IMR-90 (cell line): ENCODE data around the gene CSRP1. TPM values are rescaled to one million over a fixed set of nuclear protein-coding genes. Genes with fewer than 3 reads are reported as not detected.

Experiments
- ATAC-seq: fragments of 200-7000 bp; cut with Tn5 transposase; 2 replicates; pipeline ENCODE4 v1.9.1; 2020; ENCODE audit warnings: low read depth, mild to moderate bottlenecking, moderate library complexity
- BruUV-seq: library from RNA; stranded (reverse); fragments of 400-500 nt; replicated peaks from 2 replicates; lab custom pipeline; 2021; lab: Mats Ljungman, UMichigan
- CTCF ChIA-PET: fragments of 300-600 bp; formaldehyde crosslinking; extraction: SDS; loops from one replicate; lab custom pipeline; 2021; ENCODE audit warnings: antibody characterized with exemption; lab: Yijun Ruan, JAX
- POLR2A ChIA-PET: fragments of 300-600 bp; sonication (Branson Sonifier 250); formaldehyde crosslinking; loops from one replicate; lab custom pipeline; 2022; ENCODE audit warnings: antibody characterized with exemption; ENCODE audit not compliant: unreplicated experiment; lab: Charles Lee
- DNase-seq: peaks from one replicate; pipeline ENCODE4 v3.0.0; 2013
- H2AFZ ChIP-seq: replicated peaks from 2 replicates; pipeline ENCODE3; 2013; ENCODE audit warnings: low read length, mild to moderate bottlenecking; ENCODE audit not compliant: poor library complexity
- H2AK5ac ChIP-seq: 2 replicates; pipeline ENCODE4 v1.6.1; 2013; ENCODE audit warnings: low read depth, low read length, inconsistent platforms
- H2AK9ac ChIP-seq: replicated peaks from 2 replicates; pipeline ENCODE3; 2013; ENCODE audit warnings: mild to moderate bottlenecking, low read depth, low read length, moderate library complexity; ENCODE audit not compliant: poor library complexity
- H2BK120ac ChIP-seq: 2 replicates; pipeline ENCODE4 v1.6.1; 2013; ENCODE audit warnings: low read depth, low read length, inconsistent platforms
- H2BK15ac ChIP-seq: 3 replicates; pipeline ENCODE4 v1.6.1; 2013; ENCODE audit warnings: low read depth, low read length, inconsistent platforms
- H2BK20ac ChIP-seq: 2 replicates; pipeline ENCODE4 v1.6.1; 2013; ENCODE audit warnings: low read depth, mild to moderate bottlenecking, inconsistent platforms, low read length, moderate library complexity
- H2BK5ac ChIP-seq: 2 replicates; pipeline ENCODE4 v1.6.1; 2013; ENCODE audit warnings: mild to moderate bottlenecking, low read depth, low read length, inconsistent platforms; ENCODE audit not compliant: poor library complexity, severe bottlenecking
- H3K14ac ChIP-seq: replicated peaks from 2 replicates; pipeline ENCODE4 v1.6.1; 2013; ENCODE audit warnings: low read depth, low read length, inconsistent platforms
- H3K18ac ChIP-seq: 2 replicates; pipeline ENCODE4 v1.6.1; 2013; ENCODE audit warnings: low read depth, low read length, control low read depth
- H3K23ac ChIP-seq: 2 replicates; pipeline ENCODE4 v1.6.1; 2013; ENCODE audit warnings: low read depth, low read length, inconsistent platforms
- H3K27ac ChIP-seq: 2 replicates; pipeline ENCODE4 v1.5.1; 2013; ENCODE audit warnings: mild to moderate bottlenecking, control low read depth, low read length; ENCODE audit not compliant: insufficient read depth
- H3K27me3 ChIP-seq: 2 replicates; pipeline ENCODE4 v1.6.1; 2013; ENCODE audit warnings: low read length; ENCODE audit not compliant: control insufficient read depth, insufficient read depth
- H3K36me3 ChIP-seq: 2 replicates; pipeline ENCODE4 v1.6.1; 2013; ENCODE audit warnings: low read length, mixed read lengths; ENCODE audit not compliant: control insufficient read depth, insufficient read depth
- H3K4ac ChIP-seq: 2 replicates; pipeline ENCODE4 v1.6.1; 2013; ENCODE audit warnings: low read depth, low read length, inconsistent platforms
- H3K4me1 ChIP-seq: 2 replicates; pipeline ENCODE4 v1.6.1; 2013; ENCODE audit warnings: low read length, mixed read lengths; ENCODE audit not compliant: control insufficient read depth, insufficient read depth
- H3K4me2 ChIP-seq: 2 replicates; pipeline ENCODE4 v1.6.1; 2013; ENCODE audit warnings: low read depth, mild to moderate bottlenecking, control low read depth, low read length, moderate library complexity
- H3K4me3 ChIP-seq: 2 replicates; pipeline ENCODE4 v1.5.1; 2013; ENCODE audit warnings: low read depth, mild to moderate bottlenecking, control low read depth, low read length, moderate library complexity; ENCODE audit not compliant: insufficient read depth
- H3K56ac ChIP-seq: 2 replicates; pipeline ENCODE4 v1.6.1; 2013; ENCODE audit warnings: low read length, inconsistent platforms; ENCODE audit not compliant: insufficient read depth; ENCODE audit errors: extremely low read depth
- H3K79me1 ChIP-seq, 2 experiments: 2 replicates each; pipeline ENCODE4 v1.6.1; 2013; ENCODE audit warnings: low read length in 2 of 2, inconsistent platforms in 1 of 2, low read depth in 1 of 2
- H3K9ac ChIP-seq: 2 replicates; pipeline ENCODE4 v1.6.1; 2013; ENCODE audit warnings: low read depth, low read length, control low read depth
- H3K9me1 ChIP-seq: 2 replicates; pipeline ENCODE4 v1.6.1; 2013; ENCODE audit warnings: low read length, inconsistent platforms; ENCODE audit not compliant: insufficient read depth
- H3K9me3 ChIP-seq: 2 replicates; pipeline ENCODE4 v1.6.1; 2013; ENCODE audit warnings: low read length; ENCODE audit not compliant: control insufficient read depth, insufficient read depth
- H4K20me1 ChIP-seq: 2 replicates; pipeline ENCODE4 v1.6.1; 2013; ENCODE audit warnings: low read length, inconsistent platforms; ENCODE audit not compliant: insufficient read depth
- H4K5ac ChIP-seq: 2 replicates; pipeline ENCODE4 v1.6.1; 2013; ENCODE audit warnings: mild to moderate bottlenecking, low read depth, low read length, control low read depth
- H4K8ac ChIP-seq, 2 experiments: 2 replicates each; pipeline ENCODE4 v1.6.1; 2013; ENCODE audit warnings: low read depth in 2 of 2, low read length in 2 of 2, control low read depth in 1 of 2, inconsistent platforms in 1 of 2
- H4K91ac ChIP-seq: 2 replicates; pipeline ENCODE4 v1.6.1; 2013; ENCODE audit warnings: low read depth, low read length, inconsistent platforms; ENCODE audit not compliant: insufficient read depth
- BHLHE40 ChIP-seq: fragments of 150-350 bp; IDR thresholded peaks from 2 replicates; pipeline ENCODE4 v1.6.1; 2016; ENCODE audit warnings: mild to moderate bottlenecking, low read depth, low read length
- CEBPB ChIP-seq: IDR thresholded peaks from 2 replicates; pipeline ENCODE4 v1.6.1; 2012; ENCODE audit warnings: low read depth, low read length, improper control_type of control experiment
- CHD1 ChIP-seq: IDR thresholded peaks from 2 replicates; pipeline ENCODE4 v1.6.1; 2012; ENCODE audit warnings: low read depth, low read length, improper control_type of control experiment
- FOS ChIP-seq: fragments of 150-350 bp; IDR thresholded peaks from 2 replicates; pipeline ENCODE4 v1.6.1; 2016; ENCODE audit warnings: low read depth, low read length
- MAFK ChIP-seq: IDR thresholded peaks from 2 replicates; pipeline ENCODE4 v1.6.1; 2012; ENCODE audit warnings: low read depth, low read length, improper control_type of control experiment
- MXI1 ChIP-seq: IDR thresholded peaks from 2 replicates; pipeline ENCODE4 v1.6.1; 2012; ENCODE audit warnings: low read depth, mild to moderate bottlenecking, low read length, moderate library complexity, borderline replicate concordance
- NFE2L2 ChIP-seq: fragments of 150-350 bp; IDR thresholded peaks from 2 replicates; pipeline ENCODE4 v1.6.1; 2016; ENCODE audit warnings: low read depth, mild to moderate bottlenecking, low read length
- POLR2A ChIP-seq: IDR thresholded peaks from 2 replicates; pipeline ENCODE4 v1.6.1; 2012; ENCODE audit warnings: mild to moderate bottlenecking, low read depth, low read length
- RAD21 ChIP-seq: IDR thresholded peaks from 2 replicates; pipeline ENCODE4 v1.6.1; 2012; ENCODE audit warnings: low read length, improper control_type of control experiment
- RCOR1 ChIP-seq: IDR thresholded peaks from 2 replicates; pipeline ENCODE4 v1.6.1; 2012; ENCODE audit warnings: mild to moderate bottlenecking, low read length, improper control_type of control experiment; ENCODE audit not compliant: insufficient replicate concordance
- RFX5 ChIP-seq: IDR thresholded peaks from 2 replicates; pipeline ENCODE4 v1.8.0; 2012; ENCODE audit warnings: low read depth, mild to moderate bottlenecking, low read length, moderate library complexity
- SMC3 ChIP-seq: fragments of 150-350 bp; IDR thresholded peaks from 2 replicates; pipeline ENCODE4 v1.6.1; 2016; ENCODE audit warnings: low read depth, mild to moderate bottlenecking, antibody characterized with exemption, low read length, moderate library complexity
- WGBS, 2 experiments: methylation state at CpG; one replicate each; pipeline versions ENCODE4 v1.1.5 to v1.1.7; 2013; ENCODE audit warnings: missing lambda C conversion rate in 2 of 2; ENCODE audit not compliant: insufficient read length in 1 of 2; ENCODE audit errors: extremely low coverage in 2 of 2; 5-methylcytosine and 5-hydroxymethylcytosine counted together
- dilution Hi-C: fragments of 300-500 bp; cut with HindIII; formaldehyde crosslinking; loops from one replicate; pipeline ENCODE4 v1.14.3; 2018; ENCODE audit warnings: low sequenced_read_pairs; ENCODE audit not compliant: unreplicated experiment
- in situ Hi-C: fragments of 300-500 bp; cut with MboI; formaldehyde crosslinking; loops from 3 replicates; pipeline ENCODE4 v1.14.3; 2019; ENCODE audit warnings: low sequenced_read_pairs, inconsistent platforms, mixed read lengths
- intact Hi-C: fragments of 100-400 bp; cut with micrococcal nuclease; formaldehyde crosslinking; loops from 2 replicates; pipeline ENCODE4 v1.10.0; 2022
- polyA plus RNA-seq, 3 experiments: library from polyadenylated mRNA; depleted of rRNA; stranded (reverse); fragments of >200 nt; gene quantifications; 2 replicates each; pipeline ENCODE4 v1.2.3, GENCODE V29; 2012; ENCODE audit warnings: low replicate concordance in 1 of 3
- total RNA-seq: library from RNA; depleted of rRNA; stranded (reverse); fragments of >200 nt; gene quantifications from 2 replicates; pipeline ENCODE4 v1.2.3, GENCODE V29; 2012
- TF ChIP-seq, protein P1 (sequence below): fragments of 150-350 bp; IDR thresholded peaks from 2 replicates; pipeline ENCODE4 v1.6.1; 2017; ENCODE audit warnings: mild to moderate bottlenecking, antibody characterized with exemption, low read length, low read depth
- TF ChIP-seq, protein P2 (sequence below): conservative IDR thresholded peaks from 2 replicates; pipeline ENCODE4 v1.5.1; 2012; ENCODE audit warnings: mild to moderate bottlenecking, low read depth, low read length, improper control_type of control experiment
- TF ChIP-seq, protein P3 (sequence below): fragments of 150-350 bp; IDR thresholded peaks from 2 replicates; pipeline ENCODE4 v1.6.1; 2016; ENCODE audit warnings: low read depth, mild to moderate bottlenecking, low read length, moderate library complexity, borderline replicate concordance

The CSRP1 gene
- total and polyA plus RNA-seq, 2 of the 4 experiments (the other 2 are of a cell fraction) = 1,037 to 1,498 TPM

GRCh38 chr1:201536558-201536957 lies 29.6 kb upstream of the CSRP1 start:
- peak overlapping the region; percentile 38 for H3K27ac ChIP-seq
- CTCF ChIA-PET = interaction anchor here (2.0 kb wide), 1 partner anchor 173 kb away, joined by 4 read pairs; no protein-coding TSS in a partner anchor
- H3K9me3 ChIP-seq = no peaks in the 10 kb centered on the region
- H2BK15ac ChIP-seq = peak overlapping the region; percentile 85; the same call in 1 of the 3 replicates
- H2BK5ac ChIP-seq = peak overlapping the region; percentile 74
- ATAC-seq (peak; percentile 50), DNase-seq (peak; percentile 92)
- H3K9me1 ChIP-seq = peaks cover 25% of the 10 kb centered on the region
- H3K36me3 ChIP-seq = no peaks in the 10 kb centered on the region
- peak overlapping the region; percentile 93 for H3K4me2 ChIP-seq
- peaks cover 29% of the 10 kb centered on the region for H3K4me1 ChIP-seq
- peaks cover 2 to 52% of the 10 kb centered on the region in 2 experiments; a peak in 2 of 4 replicates for H3K79me1 ChIP-seq
- peak overlapping the region; percentile 75 for H2AK9ac ChIP-seq
- POLR2A ChIA-PET = interaction anchor here (1.1 kb wide), 1 partner anchor 100 kb away, joined by 3 read pairs; no protein-coding TSS in a partner anchor
- H4K20me1 ChIP-seq = no peaks in the 10 kb centered on the region
- dilution Hi-C loops = no loop called here
- H3K56ac ChIP-seq = no peak overlapping the region
- peak overlapping the region; percentile 9 to 78; a peak in 2 of 4 replicates for H4K8ac ChIP-seq
- H4K91ac ChIP-seq = peak overlapping the region; percentile 77
- peak overlapping the region; percentile 84 for H3K4ac ChIP-seq
- 0 out of 2 replicates have a peak overlapping the region, but pooled peaks have one; percentile 13 for H4K5ac ChIP-seq
- peak overlapping the region; percentile 52 for H2AFZ ChIP-seq
- intact Hi-C loops = loop anchor here (10.0 kb wide), 1 partner anchor 438 kb away; no protein-coding TSS in a partner anchor
- no peak overlapping the region; the same call in 1 of the 2 replicates for H3K9ac ChIP-seq
- H3K27me3 ChIP-seq = no peaks in the 10 kb centered on the region
- no peak overlapping the region for H3K14ac ChIP-seq
- peak overlapping the region; percentile 41; the same call in 1 of the 2 replicates for H3K23ac ChIP-seq
- peak overlapping the region; percentile 34; the same call in 1 of the 2 replicates for H3K4me3 ChIP-seq
- H2BK120ac ChIP-seq = peak overlapping the region; percentile 75
- H2AK5ac ChIP-seq = peak overlapping the region; percentile 92
- WGBS, 2 experiments = no CpG with 5 or more reads among the region's 4 CpGs
- H3K18ac ChIP-seq = peak overlapping the region; percentile 39; the same call in 1 of the 2 replicates
- H2BK20ac ChIP-seq = peak overlapping the region; percentile 81
- in situ Hi-C loops = loop anchor here (25.0 kb wide), 2 partner anchors 426 to 601 kb away; partner anchors contain the start of genes ARL8A and TIMM17A
- no TSS peak for BruUV-seq
- TF ChIP-seq POLR2A (no peak), SMC3 (no peak), MAFK (0 out of 2 replicates have a peak, but pooled peaks have one; percentile 22), CHD1 (no peak), RAD21 (no peak), NFE2L2 (no peak), RCOR1 (no peak), CEBPB (0 out of 2 replicates have a peak, but pooled peaks have one; percentile 12), BHLHE40 (no peak), MXI1 (no peak), FOS (peak; percentile 71), RFX5 (no peak)
- TF ChIP-seq, protein P1, sequence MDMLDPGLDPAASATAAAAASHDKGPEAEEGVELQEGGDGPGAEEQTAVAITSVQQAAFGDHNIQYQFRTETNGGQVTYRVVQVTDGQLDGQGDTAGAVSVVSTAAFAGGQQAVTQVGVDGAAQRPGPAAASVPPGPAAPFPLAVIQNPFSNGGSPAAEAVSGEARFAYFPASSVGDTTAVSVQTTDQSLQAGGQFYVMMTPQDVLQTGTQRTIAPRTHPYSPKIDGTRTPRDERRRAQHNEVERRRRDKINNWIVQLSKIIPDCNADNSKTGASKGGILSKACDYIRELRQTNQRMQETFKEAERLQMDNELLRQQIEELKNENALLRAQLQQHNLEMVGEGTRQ = no peak
- TF ChIP-seq, protein P2, sequence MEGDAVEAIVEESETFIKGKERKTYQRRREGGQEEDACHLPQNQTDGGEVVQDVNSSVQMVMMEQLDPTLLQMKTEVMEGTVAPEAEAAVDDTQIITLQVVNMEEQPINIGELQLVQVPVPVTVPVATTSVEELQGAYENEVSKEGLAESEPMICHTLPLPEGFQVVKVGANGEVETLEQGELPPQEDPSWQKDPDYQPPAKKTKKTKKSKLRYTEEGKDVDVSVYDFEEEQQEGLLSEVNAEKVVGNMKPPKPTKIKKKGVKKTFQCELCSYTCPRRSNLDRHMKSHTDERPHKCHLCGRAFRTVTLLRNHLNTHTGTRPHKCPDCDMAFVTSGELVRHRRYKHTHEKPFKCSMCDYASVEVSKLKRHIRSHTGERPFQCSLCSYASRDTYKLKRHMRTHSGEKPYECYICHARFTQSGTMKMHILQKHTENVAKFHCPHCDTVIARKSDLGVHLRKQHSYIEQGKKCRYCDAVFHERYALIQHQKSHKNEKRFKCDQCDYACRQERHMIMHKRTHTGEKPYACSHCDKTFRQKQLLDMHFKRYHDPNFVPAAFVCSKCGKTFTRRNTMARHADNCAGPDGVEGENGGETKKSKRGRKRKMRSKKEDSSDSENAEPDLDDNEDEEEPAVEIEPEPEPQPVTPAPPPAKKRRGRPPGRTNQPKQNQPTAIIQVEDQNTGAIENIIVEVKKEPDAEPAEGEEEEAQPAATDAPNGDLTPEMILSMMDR = no peak
- TF ChIP-seq, protein P3, sequence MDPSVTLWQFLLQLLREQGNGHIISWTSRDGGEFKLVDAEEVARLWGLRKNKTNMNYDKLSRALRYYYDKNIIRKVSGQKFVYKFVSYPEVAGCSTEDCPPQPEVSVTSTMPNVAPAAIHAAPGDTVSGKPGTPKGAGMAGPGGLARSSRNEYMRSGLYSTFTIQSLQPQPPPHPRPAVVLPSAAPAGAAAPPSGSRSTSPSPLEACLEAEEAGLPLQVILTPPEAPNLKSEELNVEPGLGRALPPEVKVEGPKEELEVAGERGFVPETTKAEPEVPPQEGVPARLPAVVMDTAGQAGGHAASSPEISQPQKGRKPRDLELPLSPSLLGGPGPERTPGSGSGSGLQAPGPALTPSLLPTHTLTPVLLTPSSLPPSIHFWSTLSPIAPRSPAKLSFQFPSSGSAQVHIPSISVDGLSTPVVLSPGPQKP = no peak
